Measurements from ENCODE around the gene NIN. TPM values are rescaled to one million over a fixed set of nuclear protein-coding genes. Genes with fewer than 3 reads are reported as not detected.

NIN gene
- 10 to 100 TPM; 31.0 to 37.4 TPM for total RNA-seq

- peak within 1 kb of the TSS; percentile 96 for H3K4me3 ChIP-seq
- DNase-seq (ENCODE audit: low spot score), result peak; percentile 32
- no peaks in the 10 kb centered on the region for H3K27me3 ChIP-seq (replicated peaks; ENCODE audit: insufficient read depth)
- H3K9me3 ChIP-seq, result no peaks in the 10 kb centered on the region
- H3K27ac ChIP-seq, result peak within 1 kb of the TSS; percentile 77 to 83
- H3K36me3 ChIP-seq, result no peaks in the 10 kb centered on the region
- peak; percentile 80 for ATAC-seq (ENCODE audit: insufficient number of reproducible peaks, low FRiP score, low read depth)
- H3K4me1 ChIP-seq (ENCODE audit: control insufficient read depth in 1 of 2, low read depth in 2 of 2), result peaks cover 8 to 11% of the 10 kb centered on the region in 2 donors
- TF ChIP-seq, protein P1, sequence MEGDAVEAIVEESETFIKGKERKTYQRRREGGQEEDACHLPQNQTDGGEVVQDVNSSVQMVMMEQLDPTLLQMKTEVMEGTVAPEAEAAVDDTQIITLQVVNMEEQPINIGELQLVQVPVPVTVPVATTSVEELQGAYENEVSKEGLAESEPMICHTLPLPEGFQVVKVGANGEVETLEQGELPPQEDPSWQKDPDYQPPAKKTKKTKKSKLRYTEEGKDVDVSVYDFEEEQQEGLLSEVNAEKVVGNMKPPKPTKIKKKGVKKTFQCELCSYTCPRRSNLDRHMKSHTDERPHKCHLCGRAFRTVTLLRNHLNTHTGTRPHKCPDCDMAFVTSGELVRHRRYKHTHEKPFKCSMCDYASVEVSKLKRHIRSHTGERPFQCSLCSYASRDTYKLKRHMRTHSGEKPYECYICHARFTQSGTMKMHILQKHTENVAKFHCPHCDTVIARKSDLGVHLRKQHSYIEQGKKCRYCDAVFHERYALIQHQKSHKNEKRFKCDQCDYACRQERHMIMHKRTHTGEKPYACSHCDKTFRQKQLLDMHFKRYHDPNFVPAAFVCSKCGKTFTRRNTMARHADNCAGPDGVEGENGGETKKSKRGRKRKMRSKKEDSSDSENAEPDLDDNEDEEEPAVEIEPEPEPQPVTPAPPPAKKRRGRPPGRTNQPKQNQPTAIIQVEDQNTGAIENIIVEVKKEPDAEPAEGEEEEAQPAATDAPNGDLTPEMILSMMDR (IDR thresholded peaks at IDR 0.05), result no peak
Measured at GRCh38 chr14:50830932-50831725, at the start of gene NIN. Gene NIN (minus strand): TSS chr14:50831162. CDS start chr14:50822056, 9,106 bp downstream.

- Histone ChIP-seq H3K9me3 (no peaks in the 10 kb centered on the region), H3K4me1 (ENCODE audit: control insufficient read depth in 1 of 2, low read depth in 2 of 2) (peaks cover 0 to 4% of the 10 kb centered on the region in 2 donors), H3K27ac (no peak overlapping the region), H3K4me3 (no peak overlapping the region), H3K36me3 (no peaks in the 10 kb centered on the region), H3K27me3 (replicated peaks; ENCODE audit: insufficient read depth) (peaks cover 7% of the 10 kb centered on the region)
- no peak for ATAC-seq (ENCODE audit: insufficient number of reproducible peaks, low FRiP score, low read depth)
- TF ChIP-seq, protein P1 (IDR thresholded peaks at IDR 0.05), result no peak
- DNase-seq (ENCODE audit: low spot score), result no peak
Measured at GRCh38 chr14:50875359-50876070, 44.6 kb upstream of the NIN start.

GRCh38 chr14:50874757-50875156 is 43.8 kb upstream of the NIN start:
- Histone ChIP-seq H3K9me3 (no peaks in the 10 kb centered on the region), H3K27ac (no peak overlapping the region), H3K4me3 (no peak overlapping the region), H3K36me3 (no peaks in the 10 kb centered on the region), H3K4me1 (ENCODE audit: control insufficient read depth in 1 of 2, low read depth in 2 of 2) (peaks cover 0 to 4% of the 10 kb centered on the region in 2 donors), H3K27me3 (replicated peaks; ENCODE audit: insufficient read depth) (peaks cover 7% of the 10 kb centered on the region)
- ATAC-seq (ENCODE audit: insufficient number of reproducible peaks, low FRiP score, low read depth) (no peak), DNase-seq (ENCODE audit: low spot score) (no peak)
- TF ChIP-seq, protein P1 (IDR thresholded peaks at IDR 0.05), result no peak

GRCh38 chr14:50871914-50872732 is 41.2 kb upstream of the NIN start, which contains the start of gene ABHD12B:
Gene ABHD12B (plus strand): TSS chr14:50872053. CDS start chr14:50872175, 122 bp downstream.
- Histone ChIP-seq H3K9me3 (no peaks in the 10 kb centered on the region), H3K4me3 (peak within 1 kb of the TSS; percentile 54), H3K27me3 (replicated peaks; ENCODE audit: insufficient read depth) (peaks cover 7% of the 10 kb centered on the region), H3K36me3 (no peaks in the 10 kb centered on the region), H3K27ac (no peak within 1 kb of the TSS), H3K4me1 (ENCODE audit: control insufficient read depth in 1 of 2, low read depth in 2 of 2) (peaks cover 0 to 4% of the 10 kb centered on the region in 2 donors)
- DNase-seq (ENCODE audit: low spot score), result no peak
- TF ChIP-seq, protein P1 (IDR thresholded peaks at IDR 0.05), result no peak
- no peak for ATAC-seq (ENCODE audit: insufficient number of reproducible peaks, low FRiP score, low read depth)
